ENCODE data around the gene GSK3A. TPM values are rescaled to one million over a fixed set of nuclear protein-coding genes. Genes with fewer than 3 reads are reported as not detected.

GSK3A gene
- total RNA-seq, 1 experiment from 2014 or later: 50.8 TPM

- no peak for TF ChIP-seq E2F5 (CRISPR knock-in tag; IDR thresholded peaks at IDR 0.05)
Measured at GRCh38 chr19:42249149-42249750, 6.8 kb upstream of the GSK3A start (continued).

GRCh38 chr19:42248270-42249148 is 6.1 kb upstream of the GSK3A start:
- TF ChIP-seq ZNF219 (CRISPR knock-in tag; IDR thresholded peaks at IDR 0.05; ENCODE audit: borderline replicate concordance) (no peak), NR3C1 (CRISPR knock-in tag; conservative IDR thresholded peaks at IDR 0.05; ENCODE audit: low read depth) (no peak), PRDM15 (CRISPR knock-in tag; IDR thresholded peaks at IDR 0.05) (no peak), ZBTB21 (CRISPR knock-in tag; IDR thresholded peaks at IDR 0.05; ENCODE audit: borderline replicate concordance) (no peak), HMGA2 (CRISPR knock-in tag; IDR thresholded peaks at IDR 0.05) (no peak), CDX4 (CRISPR knock-in tag; IDR thresholded peaks at IDR 0.05; ENCODE audit: borderline replicate concordance) (no peak), GABPB1 (CRISPR knock-in tag; IDR thresholded peaks at IDR 0.05) (no peak), NFATC4 (CRISPR knock-in tag; IDR thresholded peaks at IDR 0.05) (no peak), ELF4 (CRISPR knock-in tag; IDR thresholded peaks at IDR 0.05; ENCODE audit: low read depth) (no peak), OVOL2 (CRISPR knock-in tag; IDR thresholded peaks at IDR 0.05; ENCODE audit: borderline replicate concordance) (no peak), ZNF416 (CRISPR knock-in tag; IDR thresholded peaks at IDR 0.05) (no peak), TEAD1 (CRISPR knock-in tag; IDR thresholded peaks at IDR 0.05) (no peak)
- TF ChIP-seq, protein P1, sequence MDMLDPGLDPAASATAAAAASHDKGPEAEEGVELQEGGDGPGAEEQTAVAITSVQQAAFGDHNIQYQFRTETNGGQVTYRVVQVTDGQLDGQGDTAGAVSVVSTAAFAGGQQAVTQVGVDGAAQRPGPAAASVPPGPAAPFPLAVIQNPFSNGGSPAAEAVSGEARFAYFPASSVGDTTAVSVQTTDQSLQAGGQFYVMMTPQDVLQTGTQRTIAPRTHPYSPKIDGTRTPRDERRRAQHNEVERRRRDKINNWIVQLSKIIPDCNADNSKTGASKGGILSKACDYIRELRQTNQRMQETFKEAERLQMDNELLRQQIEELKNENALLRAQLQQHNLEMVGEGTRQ (CRISPR knock-in tag; IDR thresholded peaks at IDR 0.05): no peak
- TF ChIP-seq, protein P2, sequence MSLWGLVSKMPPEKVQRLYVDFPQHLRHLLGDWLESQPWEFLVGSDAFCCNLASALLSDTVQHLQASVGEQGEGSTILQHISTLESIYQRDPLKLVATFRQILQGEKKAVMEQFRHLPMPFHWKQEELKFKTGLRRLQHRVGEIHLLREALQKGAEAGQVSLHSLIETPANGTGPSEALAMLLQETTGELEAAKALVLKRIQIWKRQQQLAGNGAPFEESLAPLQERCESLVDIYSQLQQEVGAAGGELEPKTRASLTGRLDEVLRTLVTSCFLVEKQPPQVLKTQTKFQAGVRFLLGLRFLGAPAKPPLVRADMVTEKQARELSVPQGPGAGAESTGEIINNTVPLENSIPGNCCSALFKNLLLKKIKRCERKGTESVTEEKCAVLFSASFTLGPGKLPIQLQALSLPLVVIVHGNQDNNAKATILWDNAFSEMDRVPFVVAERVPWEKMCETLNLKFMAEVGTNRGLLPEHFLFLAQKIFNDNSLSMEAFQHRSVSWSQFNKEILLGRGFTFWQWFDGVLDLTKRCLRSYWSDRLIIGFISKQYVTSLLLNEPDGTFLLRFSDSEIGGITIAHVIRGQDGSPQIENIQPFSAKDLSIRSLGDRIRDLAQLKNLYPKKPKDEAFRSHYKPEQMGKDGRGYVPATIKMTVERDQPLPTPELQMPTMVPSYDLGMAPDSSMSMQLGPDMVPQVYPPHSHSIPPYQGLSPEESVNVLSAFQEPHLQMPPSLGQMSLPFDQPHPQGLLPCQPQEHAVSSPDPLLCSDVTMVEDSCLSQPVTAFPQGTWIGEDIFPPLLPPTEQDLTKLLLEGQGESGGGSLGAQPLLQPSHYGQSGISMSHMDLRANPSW (CRISPR knock-in tag; conservative IDR thresholded peaks at IDR 0.05; ENCODE audit: low read depth): no peak
- H3K4me1 Mint-ChIP-seq: peaks cover 48% of the 10 kb centered on the region
- no peak overlapping the region for H3K4me3 Mint-ChIP-seq
- DNase-seq (ENCODE audit: low spot score): no peak
- no peaks in the 10 kb centered on the region for H3K9me3 Mint-ChIP-seq
- ATAC-seq: no peak
- H3K36me3 Mint-ChIP-seq: no peaks in the 10 kb centered on the region
- H3K27ac Mint-ChIP-seq: no peak overlapping the region
- ChIA-PET CTCF (interaction anchor here (0.6 to 7.8 kb wide), 5 partner anchors 14 to 47 kb away, joined by 3 to 239 read pairs (median 4); no protein-coding TSS in a partner anchor), POLR2A (no interaction called here)
- H3K27me3 Mint-ChIP-seq (ENCODE audit: low read depth): no peaks in the 10 kb centered on the region

All from WTC11 (cell line).